ENCODE measurements around the gene HADHB. TPM values are rescaled to one million over a fixed set of nuclear protein-coding genes. Genes with fewer than 3 reads are reported as not detected.

HADHB gene
- polyA plus RNA-seq, 3 donors: 94.3 to 200 (median 186) TPM

GRCh38 chr2:26333293-26333692 is 88.6 kb downstream of the HADHB start:
- H2AFZ ChIP-seq (ENCODE audit: insufficient read depth, low read depth, low read length, poor library complexity, severe bottlenecking): no peak overlapping the region
- no peaks in the 10 kb centered on the region for H3K9me3 ChIP-seq (replicated peaks in 1 of 2; ENCODE audit: control insufficient read depth in 1 of 2, insufficient read depth in 1 of 2, low read length in 2 of 2)
- no peak overlapping the region for H3K27ac ChIP-seq (ENCODE audit: low read depth in 1 of 2, low read length in 2 of 2)
- H3K79me2 ChIP-seq (ENCODE audit: insufficient read depth, low read length): no peaks in the 10 kb centered on the region
- Mint-ChIP-seq H3K36me3 (no peaks in the 10 kb centered on the region), H3K4me3 (no peak overlapping the region), H3K9me3 (no peaks in the 10 kb centered on the region), H3K27me3 (ENCODE audit: low read depth in 3 of 3) (peaks cover 0 to 3% (median 2%) of the 10 kb centered on the region in 3 donors), H3K4me1 (peaks cover 21% of the 10 kb centered on the region), H3K27ac (no peak overlapping the region)
- no peak for TF ChIP-seq CTCF (IDR thresholded peaks at IDR 0.05)
- H3K4me3 ChIP-seq (replicated peaks in 1 of 3; ENCODE audit: low read depth in 2 of 3, low read length in 3 of 3): no peak overlapping the region
- no peaks in the 10 kb centered on the region for H3K36me3 ChIP-seq (replicated peaks in 1 of 2; ENCODE audit: control insufficient read depth in 1 of 2, insufficient read depth in 2 of 2, low read length in 2 of 2)
- no peaks in the 10 kb centered on the region for H4K20me1 ChIP-seq (ENCODE audit: insufficient read depth, low read length)
- no peak overlapping the region for H3K9ac ChIP-seq (ENCODE audit: insufficient read depth, low read length, poor library complexity, severe bottlenecking)
- no peaks in the 10 kb centered on the region for H3K27me3 ChIP-seq (ENCODE audit: control insufficient read depth in 2 of 2, insufficient read depth in 2 of 2, low read length in 2 of 2)
- intact Hi-C loops (cut with micrococcal nuclease): no loop called here
- peaks cover 9 to 19% of the 10 kb centered on the region in 2 donors for H3K4me1 ChIP-seq (ENCODE audit: control insufficient read depth in 1 of 2, insufficient read depth in 2 of 2, low read length in 2 of 2)
- no peak overlapping the region for H3K4me2 ChIP-seq (replicated peaks; ENCODE audit: extremely low read depth, low read length, poor library complexity, severe bottlenecking)
- no CpG with 5 or more reads among the region's 2 CpGs for WGBS (ENCODE audit: insufficient coverage)
- no peak for DNase-seq

GRCh38 chr2:26335231-26335630 is 90.5 kb downstream of the HADHB start:
- Mint-ChIP-seq H3K27me3 (ENCODE audit: low read depth in 3 of 3) (peaks cover 0 to 3% (median 2%) of the 10 kb centered on the region in 3 donors), H3K27ac (no peak overlapping the region), H3K36me3 (no peaks in the 10 kb centered on the region), H3K4me1 (peaks cover 6% of the 10 kb centered on the region), H3K9me3 (no peaks in the 10 kb centered on the region), H3K4me3 (no peak overlapping the region)
- H3K4me3 ChIP-seq (replicated peaks in 1 of 3; ENCODE audit: low read depth in 2 of 3, low read length in 3 of 3): no peak overlapping the region
- no peak overlapping the region for H2AFZ ChIP-seq (ENCODE audit: insufficient read depth, low read depth, low read length, poor library complexity, severe bottlenecking)
- H3K4me1 ChIP-seq (ENCODE audit: control insufficient read depth in 1 of 2, insufficient read depth in 2 of 2, low read length in 2 of 2): peaks cover 4 to 6% of the 10 kb centered on the region in 2 donors
- no peaks in the 10 kb centered on the region for H3K9me3 ChIP-seq (replicated peaks in 1 of 2; ENCODE audit: control insufficient read depth in 1 of 2, insufficient read depth in 1 of 2, low read length in 2 of 2)
- no peak for TF ChIP-seq CTCF (IDR thresholded peaks at IDR 0.05)
- DNase-seq: no peak
- no peak overlapping the region for H3K27ac ChIP-seq (ENCODE audit: low read depth in 1 of 2, low read length in 2 of 2)
- no peak overlapping the region for H3K4me2 ChIP-seq (replicated peaks; ENCODE audit: extremely low read depth, low read length, poor library complexity, severe bottlenecking)
- intact Hi-C loops (cut with micrococcal nuclease): no loop called here
- no peaks in the 10 kb centered on the region for H3K27me3 ChIP-seq (ENCODE audit: control insufficient read depth in 2 of 2, insufficient read depth in 2 of 2, low read length in 2 of 2)
- no peaks in the 10 kb centered on the region for H3K79me2 ChIP-seq (ENCODE audit: insufficient read depth, low read length)
- no peaks in the 10 kb centered on the region for H4K20me1 ChIP-seq (ENCODE audit: insufficient read depth, low read length)
- H3K9ac ChIP-seq (ENCODE audit: insufficient read depth, low read length, poor library complexity, severe bottlenecking): no peak overlapping the region
- no peaks in the 10 kb centered on the region for H3K36me3 ChIP-seq (replicated peaks in 1 of 2; ENCODE audit: control insufficient read depth in 1 of 2, insufficient read depth in 2 of 2, low read length in 2 of 2)
- WGBS (ENCODE audit: insufficient coverage): no CpG with 5 or more reads among the region's 3 CpGs

All from CD14-positive monocyte (primary cell).